Esophagus squamous epithelium (tissue), 4 donors: ENCODE data around the gene BCL10.

Experiments
- CTCF ChIP-seq, 6 experiments: fragments of 450-650 bp in 4 of 6; fragments of 200-600 bp in 2 of 6; sonication (generic) in 2 of 6; IDR thresholded peaks; one replicate each; pipeline ENCODE4 v1.5.1; 2016 to 2019; ENCODE audit warnings: antibody characterized with exemption in 6 of 6, mild to moderate bottlenecking in 4 of 6, moderate library complexity in 4 of 6
- POLR2A ChIP-seq, 4 donors: fragments of 450-650 bp; IDR thresholded peaks; one replicate each; pipeline ENCODE4 v1.6.1; 2017; ENCODE audit warnings: antibody characterized with exemption in 4 of 4, mild to moderate bottlenecking in 4 of 4, moderate library complexity in 3 of 4

GRCh38 chr1:85295654-85296053, 19.2 kb upstream of the BCL10 start:
- no peak for TF ChIP-seq POLR2A (IDR thresholded peaks at IDR 0.05)
- TF ChIP-seq CTCF (IDR thresholded peaks at IDR 0.05), result no peak
